Mesothelial cell of epicardium (in vitro differentiated cells): ENCODE measurements around the gene SASH3. TPM values are rescaled to one million over a fixed set of nuclear protein-coding genes. Genes with fewer than 3 reads are reported as not detected.

Experiments used
- DNase-seq, 2 experiments: peaks; one replicate each; pipeline ENCODE4 v3.0.0; 2021; ENCODE audit warnings: low spot score in 2 of 2; ENCODE audit not compliant: unreplicated experiment in 2 of 2
- H3K27ac Mint-ChIP-seq: 2 replicates; pipeline ENCODE4 v1.8.0; 2021; ENCODE audit warnings: mixed read lengths
- H3K27me3 Mint-ChIP-seq: 2 replicates; pipeline ENCODE4 v1.8.0; 2021; ENCODE audit warnings: low read depth, mixed read lengths
- H3K36me3 Mint-ChIP-seq: 2 replicates; pipeline ENCODE4 v1.8.0; 2021; ENCODE audit warnings: mixed read lengths
- H3K4me1 Mint-ChIP-seq: 2 replicates; pipeline ENCODE4 v1.8.0; 2021; ENCODE audit warnings: mixed read lengths
- H3K4me3 Mint-ChIP-seq: 2 replicates; pipeline ENCODE4 v1.8.0; 2021; ENCODE audit warnings: mild to moderate bottlenecking, moderate library complexity, mixed read lengths
- H3K9me3 Mint-ChIP-seq: 2 replicates; pipeline ENCODE4 v1.8.0; 2021; ENCODE audit warnings: mixed read lengths
- CTCF ChIP-seq: fragments of 200-600 bp; sonication (generic); IDR thresholded peaks from one replicate; pipeline ENCODE4 v1.5.0; 2021; ENCODE audit warnings: antibody characterized with exemption; ENCODE audit not compliant: unreplicated experiment
- total RNA-seq: library from RNA; stranded (reverse); gene quantifications from 3 replicates; pipeline ENCODE4 v1.2.1, GENCODE V29; 2021

SASH3 gene
- total RNA-seq, 1 donor from 2014 or later, result not detected

DNA sequence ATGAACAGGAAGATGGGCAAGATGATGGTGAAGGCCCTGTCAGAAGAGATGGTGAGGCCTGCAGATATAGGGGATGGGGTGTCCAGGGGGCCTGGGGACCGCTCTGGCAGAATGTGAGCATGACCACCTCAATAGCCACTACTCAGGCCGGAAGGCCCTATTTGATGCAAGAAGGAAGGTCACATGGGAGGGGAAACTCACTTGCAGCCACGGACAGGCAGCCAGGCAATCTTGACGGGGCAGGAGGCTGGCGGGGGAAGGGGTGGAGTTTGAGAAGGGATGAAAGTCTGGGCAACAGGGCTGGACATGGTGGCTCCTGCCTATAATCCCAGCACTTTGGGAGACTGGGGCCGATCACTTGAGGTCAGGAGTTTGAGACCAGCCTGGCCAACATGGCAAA is 8.8 kb downstream of the SASH3 start:
- DNase-seq, result no peak
- Mint-ChIP-seq H3K27ac (no peak overlapping the region), H3K36me3 (no peaks in the 10 kb centered on the region), H3K9me3 (peaks cover 4% of the 10 kb centered on the region), H3K4me3 (no peak overlapping the region), H3K4me1 (no peaks in the 10 kb centered on the region), H3K27me3 (no peaks in the 10 kb centered on the region)
- no peak for TF ChIP-seq CTCF

- no peak for TF ChIP-seq CTCF
- no peak overlapping the region for H3K4me3 Mint-ChIP-seq
- no peaks in the 10 kb centered on the region for H3K4me1 Mint-ChIP-seq
- H3K27me3 Mint-ChIP-seq, result no peaks in the 10 kb centered on the region
- H3K9me3 Mint-ChIP-seq, result peaks cover 4% of the 10 kb centered on the region
- no peak overlapping the region for H3K27ac Mint-ChIP-seq
- no peaks in the 10 kb centered on the region for H3K36me3 Mint-ChIP-seq
- no peak for DNase-seq
Observed at GRCh38 chrX:129790146-129790545, 10.4 kb downstream of the SASH3 start.

DNA sequence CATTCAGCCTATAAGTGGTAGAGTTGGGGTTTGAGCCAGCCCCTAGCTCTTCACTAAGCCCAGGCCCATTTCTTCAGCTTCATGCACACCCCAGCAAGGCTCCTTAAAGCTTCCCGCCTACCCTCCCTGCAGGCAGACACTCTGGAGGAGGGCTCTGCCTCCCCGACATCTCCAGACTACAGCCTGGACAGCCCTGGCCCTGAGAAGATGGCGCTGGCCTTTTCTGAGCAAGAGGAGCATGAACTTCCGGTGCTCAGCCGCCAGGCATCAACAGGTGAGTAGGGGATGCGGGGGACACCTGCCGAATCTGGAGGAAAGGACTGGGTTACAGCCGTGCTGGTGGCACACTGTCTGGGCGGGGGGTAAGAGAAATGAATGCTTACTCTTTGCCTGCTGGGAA is 11.1 kb downstream of the SASH3 start:
- H3K4me3 Mint-ChIP-seq, result no peak overlapping the region
- no peaks in the 10 kb centered on the region for H3K36me3 Mint-ChIP-seq
- no peaks in the 10 kb centered on the region for H3K4me1 Mint-ChIP-seq
- no peaks in the 10 kb centered on the region for H3K27me3 Mint-ChIP-seq
- no peak for DNase-seq
- H3K27ac Mint-ChIP-seq, result no peak overlapping the region
- TF ChIP-seq CTCF, result no peak
- H3K9me3 Mint-ChIP-seq, result peaks cover 4% of the 10 kb centered on the region

DNA sequence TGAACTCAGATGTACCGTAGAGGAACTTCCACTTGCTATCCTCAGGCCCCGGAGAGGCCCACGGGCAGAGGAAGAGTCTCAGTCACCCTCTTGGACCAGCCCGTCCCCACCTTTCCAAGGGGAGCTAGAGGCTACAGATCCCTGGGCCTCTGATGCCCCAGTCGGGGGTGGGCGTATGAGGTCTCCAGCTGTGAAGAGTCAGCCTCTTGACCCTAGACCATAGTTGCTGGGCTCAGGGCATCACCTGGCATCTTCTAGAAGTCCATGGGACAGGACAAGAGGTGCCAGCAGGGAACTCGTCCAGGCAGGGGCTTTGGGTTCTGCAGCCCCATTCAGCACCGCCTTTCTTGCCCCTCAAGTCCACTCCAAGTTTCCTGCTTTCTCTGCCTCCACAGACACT is 11.6 kb downstream of the SASH3 start:
- no peak for TF ChIP-seq CTCF
- Mint-ChIP-seq H3K27me3 (no peaks in the 10 kb centered on the region), H3K36me3 (no peaks in the 10 kb centered on the region), H3K27ac (no peak overlapping the region), H3K9me3 (peaks cover 4% of the 10 kb centered on the region), H3K4me3 (no peak overlapping the region), H3K4me1 (no peaks in the 10 kb centered on the region)
- no peak for DNase-seq

- no peak overlapping the region for H3K27ac Mint-ChIP-seq
- H3K4me3 Mint-ChIP-seq, result no peak overlapping the region
- H3K27me3 Mint-ChIP-seq, result no peaks in the 10 kb centered on the region
- H3K9me3 Mint-ChIP-seq, result peaks cover 4% of the 10 kb centered on the region
- H3K36me3 Mint-ChIP-seq, result no peaks in the 10 kb centered on the region
- H3K4me1 Mint-ChIP-seq, result no peaks in the 10 kb centered on the region
- no peak for TF ChIP-seq CTCF
- DNase-seq, result no peak
Observed at GRCh38 chrX:129791961-129792570, 12.3 kb downstream of the SASH3 start.
